HCT116 (cell line): ENCODE measurements around the gene MED13L. TPM values are rescaled to one million over a fixed set of nuclear protein-coding genes. Genes with fewer than 3 reads are reported as not detected.

Source experiments
- ATAC-seq: fragments of 200-7000 bp; cut with Tn5 transposase; 2 replicates; pipeline ENCODE4 v1.9.1; 2020; ENCODE audit warnings: mild to moderate bottlenecking, moderate library complexity
- BruUV-seq: library from RNA; stranded (reverse); fragments of 400-500 nt; replicated peaks from 2 replicates; lab custom pipeline; 2021; lab: Mats Ljungman, UMichigan
- CTCF ChIA-PET: fragments of 300-600 bp; sonication (Branson Sonifier 250); formaldehyde crosslinking; loops from one replicate; lab custom pipeline; 2021; ENCODE audit warnings: antibody characterized with exemption; lab: Charles Lee
- POLR2A ChIA-PET: fragments of 300-600, 350-600 bp; sonication (Branson Sonifier 250); formaldehyde crosslinking; loops from one replicate; lab custom pipeline; 2021; ENCODE audit warnings: antibody characterized with exemption; lab: Charles Lee
- RAD21 ChIA-PET, 2 experiments: fragments of 300-600 bp; sonication (Branson Sonifier 250); formaldehyde crosslinking; loops; one replicate each; lab custom pipeline; 2023; ENCODE audit warnings: low total read pairs in 2 of 2; ENCODE audit not compliant: uncharacterized antibody in 2 of 2, unreplicated experiment in 2 of 2, low non-redundant PET in 1 of 2; lab: Charles Lee
- DNase-seq: peaks from one replicate; pipeline ENCODE4 v3.0.0-alpha.2; 2010; ENCODE audit warnings: low read depth, low spot score
- H2AFZ ChIP-seq: fragments of 200-600 bp; shearing (Covaris generic), sonication (generic); 2 replicates; pipeline ENCODE4 v1.6.1; 2017; ENCODE audit warnings: low read depth, mixed run types, mixed read lengths, antibody characterized with exemption, low read length; ENCODE audit not compliant: poor library complexity, severe bottlenecking
- H3K27ac ChIP-seq: 2 replicates; pipeline ENCODE4 v1.5.1; 2012; ENCODE audit warnings: low read depth, low read length
- H3K27me3 ChIP-seq: fragments of 200-600 bp; sonication (generic); 2 replicates; pipeline ENCODE4 v1.6.1; 2016; ENCODE audit warnings: mixed run types, low read length, mixed read lengths; ENCODE audit not compliant: insufficient read depth
- H3K36me3 ChIP-seq, 2 experiments: fragments of 200-500 bp in 1 of 2; fragments of 200-600 bp in 1 of 2; sonication (Bioruptor generic) in 1 of 2; sonication (generic) in 1 of 2; 2 replicates each; pipeline versions ENCODE4 v1.5.1 to v1.6.1; 2014 to 2016; ENCODE audit warnings: low read length in 2 of 2, inconsistent platforms in 1 of 2, mixed read lengths in 1 of 2, mixed run types in 1 of 2; ENCODE audit not compliant: insufficient read depth in 2 of 2, control insufficient read depth in 1 of 2
- H3K4me1 ChIP-seq, 2 experiments: fragments of 200-600 bp in 1 of 2; sonication (generic) in 1 of 2; 2 replicates each; pipeline versions ENCODE4 v1.5.1 to v1.6.1; 2012 to 2017; ENCODE audit warnings: low read length in 2 of 2, inconsistent platforms in 1 of 2, mild to moderate bottlenecking in 1 of 2, mixed read lengths in 1 of 2, mixed run types in 1 of 2, moderate library complexity in 1 of 2; ENCODE audit not compliant: insufficient read depth in 2 of 2, control insufficient read depth in 1 of 2
- H3K4me2 ChIP-seq: fragments of 200-600 bp; sonication (generic); 2 replicates; pipeline ENCODE4 v1.6.1; 2017; ENCODE audit warnings: mixed run types, low read length, mixed read lengths
- H3K4me3 ChIP-seq, 2 experiments: fragments of 200-600 bp in 1 of 2; sonication (generic) in 1 of 2; replicated peaks in 1 of 2; 2 replicates each; pipeline ENCODE4 v1.5.1; 2011 to 2016; ENCODE audit warnings: low read length in 2 of 2, control low read depth in 1 of 2, low read depth in 1 of 2, mild to moderate bottlenecking in 1 of 2, mixed read lengths in 1 of 2, mixed run types in 1 of 2
- H3K79me2 ChIP-seq: fragments of 200-600 bp; sonication (generic); 2 replicates; pipeline ENCODE4 v1.6.1; 2017; ENCODE audit warnings: mild to moderate bottlenecking, mixed run types, low read length, moderate library complexity, mixed read lengths; ENCODE audit not compliant: insufficient read depth
- H3K9ac ChIP-seq: fragments of 200-600 bp; sonication (generic); 2 replicates; pipeline ENCODE4 v1.6.1; 2016; ENCODE audit warnings: low read length, mixed read lengths
- H3K9me2 ChIP-seq: fragments of 200-600 bp; sonication (generic), shearing (Covaris generic); 2 replicates; pipeline ENCODE4 v1.6.1; 2017; ENCODE audit warnings: mixed run types, mild to moderate bottlenecking, moderate library complexity; ENCODE audit not compliant: insufficient read depth
- H3K9me3 ChIP-seq, 2 experiments: fragments of 200-500 bp in 1 of 2; fragments of 200-600 bp in 1 of 2; sonication (Bioruptor generic) in 1 of 2; sonication (generic) in 1 of 2; 2 replicates each; pipeline ENCODE4 v1.6.1; 2014 to 2017; ENCODE audit warnings: low read length in 2 of 2, mixed read lengths in 2 of 2, inconsistent platforms in 1 of 2, low read depth in 1 of 2, mild to moderate bottlenecking in 1 of 2, mixed run types in 1 of 2, moderate library complexity in 1 of 2; ENCODE audit not compliant: control insufficient read depth in 1 of 2, insufficient read depth in 1 of 2
- H4K20me1 ChIP-seq: fragments of 200-600 bp; sonication (generic), shearing (Covaris generic); 2 replicates; pipeline ENCODE4 v1.6.1; 2017; ENCODE audit warnings: mixed run types, mild to moderate bottlenecking, moderate library complexity; ENCODE audit not compliant: insufficient read depth
- CEBPB ChIP-seq: IDR thresholded peaks from 2 replicates; pipeline ENCODE4 v1.6.1; 2012; ENCODE audit warnings: low read depth
- ELF1 ChIP-seq: IDR thresholded peaks from 2 replicates; pipeline ENCODE4 v1.6.1; 2012; ENCODE audit warnings: low read depth, borderline replicate concordance
- EZH2 ChIP-seq: fragments of 200-600 bp; sonication (generic); IDR thresholded peaks from 2 replicates; pipeline ENCODE4 v1.6.1; 2017; ENCODE audit warnings: antibody characterized with exemption, mixed run types
- EZH2phosphoT487 ChIP-seq: fragments of 200-600 bp; IDR thresholded peaks from 2 replicates; pipeline ENCODE4 v1.6.1; 2018; ENCODE audit warnings: antibody characterized with exemption, borderline replicate concordance
- FOSL1 ChIP-seq: IDR thresholded peaks from 2 replicates; pipeline ENCODE4 v1.6.1; 2012; ENCODE audit warnings: low read depth
- JUND ChIP-seq: IDR thresholded peaks from 2 replicates; pipeline ENCODE4 v1.6.1; 2012
- MAX ChIP-seq: IDR thresholded peaks from 2 replicates; pipeline ENCODE4 v1.6.1; 2012
- POLR2A ChIP-seq: IDR thresholded peaks from 2 replicates; pipeline ENCODE4 v1.7.0; 2011; ENCODE audit warnings: borderline replicate concordance; ENCODE audit not compliant: insufficient read depth, insufficient read length; ENCODE audit errors: extremely low read depth
- POLR2AphosphoS5 ChIP-seq: IDR thresholded peaks from 2 replicates; pipeline ENCODE4 v1.6.1; 2011; ENCODE audit warnings: mild to moderate bottlenecking, low read depth, low read length, moderate library complexity
- RAD21 ChIP-seq: IDR thresholded peaks from 2 replicates; pipeline ENCODE4 v1.6.1; 2012; ENCODE audit warnings: low read depth, mild to moderate bottlenecking
- SP1 ChIP-seq: IDR thresholded peaks from 2 replicates; pipeline ENCODE4 v1.6.1; 2012; ENCODE audit warnings: low read depth
- TCF7L2 ChIP-seq: IDR thresholded peaks from 2 replicates; pipeline ENCODE4 v1.7.0; 2011; ENCODE audit warnings: borderline replicate concordance, inconsistent platforms; ENCODE audit not compliant: insufficient read depth, insufficient read length; ENCODE audit errors: extremely low read depth
- YY1 ChIP-seq: IDR thresholded peaks from 2 replicates; pipeline ENCODE4 v1.6.1; 2011; ENCODE audit warnings: low read length, low read depth, moderate library complexity, mild to moderate bottlenecking; ENCODE audit not compliant: insufficient replicate concordance; ENCODE audit errors: extremely low read depth
- ZBTB33 ChIP-seq: IDR thresholded peaks from 2 replicates; pipeline ENCODE4 v1.6.1; 2011; ENCODE audit warnings: mild to moderate bottlenecking, low read length, moderate library complexity; ENCODE audit not compliant: insufficient replicate concordance; ENCODE audit errors: extremely low read depth
- ZFX ChIP-seq: fragments of 450-650 bp; IDR thresholded peaks from 2 replicates; pipeline ENCODE4 v1.6.1; 2017
- ZNF274 ChIP-seq: fragments of 200-500 bp; sonication (Bioruptor generic); IDR thresholded peaks from 2 replicates; pipeline ENCODE4 v1.6.1; 2014; ENCODE audit warnings: mild to moderate bottlenecking, low read depth, low read length, inconsistent platforms
- intact Hi-C: fragments of 100-400 bp; cut with micrococcal nuclease; formaldehyde crosslinking; loops from 2 replicates; pipeline ENCODE4 v1.10.0; 2022
- total RNA-seq: library from RNA; stranded (reverse); gene quantifications from one replicate; pipeline ENCODE4 v1.2.1, GENCODE V29; 2021; ENCODE audit not compliant: unreplicated experiment

MED13L gene
- total RNA-seq, 1 experiment from 2014 or later, result 176 TPM

GRCh38 chr12:115968211-115968610 lies 309.3 kb downstream of the MED13L start:
- Histone ChIP-seq H3K27me3 (no peaks in the 10 kb centered on the region), H3K4me3 (no peak overlapping the region), H3K27ac (no peak overlapping the region), H4K20me1 (no peaks in the 10 kb centered on the region), H3K79me2 (peaks cover 24% of the 10 kb centered on the region; the same call in 1 of the 2 replicates), H3K9me3 (no peaks in the 10 kb centered on the region), H3K9me2 (no peaks in the 10 kb centered on the region), H2AFZ (no peak overlapping the region), H3K9ac (no peak overlapping the region), H3K36me3 (peaks cover 58 to 68% of the 10 kb centered on the region in 2 experiments), H3K4me1 (peaks cover 0 to 1% of the 10 kb centered on the region in 2 experiments; a peak in 1 of 4 replicates), H3K4me2 (no peak overlapping the region)
- DNase-seq (no peak), ATAC-seq (no peak)
- no TSS peak for BruUV-seq
- ChIA-PET RAD21 (no interaction called here), POLR2A (no interaction called here), CTCF (interaction anchor here (1.1 kb wide), 1 partner anchor 21 kb away, joined by 3 read pairs; no protein-coding TSS in a partner anchor)
- intact Hi-C loops, result no loop called here
- no peak for TF ChIP-seq POLR2AphosphoS5
- no peak for TF ChIP-seq MAX

GRCh38 chr12:115966376-115966775 lies 311.1 kb downstream of the MED13L start:
- DNase-seq, result no peak
- intact Hi-C loops, result no loop called here
- Histone ChIP-seq H3K9me3 (no peaks in the 10 kb centered on the region), H3K36me3 (peaks cover 64 to 68% of the 10 kb centered on the region in 2 experiments), H3K27ac (no peak overlapping the region), H3K9ac (no peak overlapping the region), H3K79me2 (peaks cover 18% of the 10 kb centered on the region; the same call in 1 of the 2 replicates), H3K27me3 (no peaks in the 10 kb centered on the region), H3K4me3 (no peak overlapping the region), H4K20me1 (no peaks in the 10 kb centered on the region), H3K4me1 (peaks cover 0 to 5% of the 10 kb centered on the region in 2 experiments; a peak in 1 of 4 replicates), H3K4me2 (no peak overlapping the region), H2AFZ (no peak overlapping the region), H3K9me2 (no peaks in the 10 kb centered on the region)
- no peak for ATAC-seq
- POLR2A ChIA-PET, result no interaction called here
- no TSS peak for BruUV-seq
- CTCF ChIA-PET, result interaction anchor here (0.6 to 0.8 kb wide), 2 partner anchors 19 to 731 kb away, joined by 3 to 4 read pairs; no protein-coding TSS in a partner anchor
- RAD21 ChIA-PET, result no interaction called here
- no peak for TF ChIP-seq EZH2phosphoT487
- TF ChIP-seq ZBTB33, result no peak
- no peak for TF ChIP-seq ELF1
- no peak for TF ChIP-seq SP1
- no peak for TF ChIP-seq JUND
- no peak for TF ChIP-seq CEBPB
- TF ChIP-seq YY1, result no peak
- TF ChIP-seq ZNF274, result no peak
- TF ChIP-seq TCF7L2, result no peak
- TF ChIP-seq ZFX, result no peak
- TF ChIP-seq EZH2, result no peak
- no peak for TF ChIP-seq RAD21
- TF ChIP-seq POLR2A, result no peak
- TF ChIP-seq FOSL1, result no peak
